ENCODE measurements around the gene CBX4.
A peak's percentile ranks its signal among the peaks of the same experiment; 100 is the strongest.

CBX4 gene

DNA sequence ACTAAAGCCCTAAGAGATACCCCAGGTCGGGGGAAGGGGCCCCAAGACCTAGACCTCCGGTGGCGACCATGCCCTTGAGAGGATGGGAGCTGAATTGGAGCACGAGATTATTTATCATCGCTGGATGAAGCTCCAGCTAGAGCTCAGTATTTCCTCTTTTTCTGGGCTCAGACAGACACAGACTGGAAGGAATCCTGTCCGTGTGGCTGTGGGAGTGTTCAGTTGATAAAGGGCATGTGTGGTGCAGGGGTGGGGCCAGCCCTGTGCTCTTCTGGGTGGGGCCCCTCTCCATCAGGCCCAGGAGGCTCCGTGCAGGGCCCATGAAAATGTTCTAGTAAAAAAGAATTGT lies 6.3 kb upstream of the CBX4 start:
- TF ChIP-seq, protein P1, sequence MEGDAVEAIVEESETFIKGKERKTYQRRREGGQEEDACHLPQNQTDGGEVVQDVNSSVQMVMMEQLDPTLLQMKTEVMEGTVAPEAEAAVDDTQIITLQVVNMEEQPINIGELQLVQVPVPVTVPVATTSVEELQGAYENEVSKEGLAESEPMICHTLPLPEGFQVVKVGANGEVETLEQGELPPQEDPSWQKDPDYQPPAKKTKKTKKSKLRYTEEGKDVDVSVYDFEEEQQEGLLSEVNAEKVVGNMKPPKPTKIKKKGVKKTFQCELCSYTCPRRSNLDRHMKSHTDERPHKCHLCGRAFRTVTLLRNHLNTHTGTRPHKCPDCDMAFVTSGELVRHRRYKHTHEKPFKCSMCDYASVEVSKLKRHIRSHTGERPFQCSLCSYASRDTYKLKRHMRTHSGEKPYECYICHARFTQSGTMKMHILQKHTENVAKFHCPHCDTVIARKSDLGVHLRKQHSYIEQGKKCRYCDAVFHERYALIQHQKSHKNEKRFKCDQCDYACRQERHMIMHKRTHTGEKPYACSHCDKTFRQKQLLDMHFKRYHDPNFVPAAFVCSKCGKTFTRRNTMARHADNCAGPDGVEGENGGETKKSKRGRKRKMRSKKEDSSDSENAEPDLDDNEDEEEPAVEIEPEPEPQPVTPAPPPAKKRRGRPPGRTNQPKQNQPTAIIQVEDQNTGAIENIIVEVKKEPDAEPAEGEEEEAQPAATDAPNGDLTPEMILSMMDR (IDR thresholded peaks at IDR 0.05; ENCODE audit: low read depth, low read length, missing control alignments): no peak
- no peak overlapping the region for H3K4me3 ChIP-seq (replicated peaks; ENCODE audit: low read depth, low read length)
- DNase-seq (ENCODE audit: extremely low read depth, low read depth): no peak

DNA sequence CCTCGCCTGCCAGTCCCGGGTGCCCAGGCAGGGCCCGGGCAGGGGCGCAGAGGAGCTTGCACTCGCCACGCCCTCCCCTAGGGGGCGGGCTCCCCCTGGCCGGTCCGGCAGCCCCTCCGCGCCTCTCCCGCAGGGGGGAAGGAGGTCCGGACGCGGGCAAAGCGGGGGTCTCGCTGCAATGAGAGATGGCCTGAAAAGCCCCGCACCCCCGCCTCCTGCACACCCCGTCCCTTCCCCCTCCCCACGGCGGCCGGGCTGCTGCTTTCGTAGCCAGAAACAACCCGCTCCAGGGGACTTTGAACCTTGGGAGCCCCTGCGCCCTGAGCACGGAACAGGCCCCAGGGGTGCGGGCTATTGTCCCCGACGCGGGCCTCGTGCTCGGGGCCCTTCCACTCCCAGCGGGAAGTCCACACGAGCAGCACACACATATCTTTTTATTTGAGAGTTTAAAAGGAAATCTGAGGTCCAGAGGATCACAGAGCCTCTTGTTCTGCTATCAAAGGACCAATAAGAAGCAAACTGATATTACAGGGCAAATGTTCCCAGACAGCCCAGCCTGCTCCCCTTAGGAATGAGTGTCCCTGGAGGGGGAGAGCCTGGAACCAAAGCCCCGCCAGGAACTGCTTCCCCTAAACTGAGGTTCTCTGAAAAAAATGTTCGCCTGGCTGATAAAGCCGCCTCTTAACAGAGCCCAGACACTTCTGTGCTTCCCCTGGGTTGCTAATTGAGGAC lies 5.8 kb upstream of the CBX4 start:
- H3K4me3 ChIP-seq (replicated peaks; ENCODE audit: low read depth, low read length): no peak overlapping the region
- TF ChIP-seq, protein P1 (IDR thresholded peaks at IDR 0.05; ENCODE audit: low read depth, low read length, missing control alignments): peak; percentile 62
- DNase-seq (ENCODE audit: extremely low read depth, low read depth): no peak

DNA sequence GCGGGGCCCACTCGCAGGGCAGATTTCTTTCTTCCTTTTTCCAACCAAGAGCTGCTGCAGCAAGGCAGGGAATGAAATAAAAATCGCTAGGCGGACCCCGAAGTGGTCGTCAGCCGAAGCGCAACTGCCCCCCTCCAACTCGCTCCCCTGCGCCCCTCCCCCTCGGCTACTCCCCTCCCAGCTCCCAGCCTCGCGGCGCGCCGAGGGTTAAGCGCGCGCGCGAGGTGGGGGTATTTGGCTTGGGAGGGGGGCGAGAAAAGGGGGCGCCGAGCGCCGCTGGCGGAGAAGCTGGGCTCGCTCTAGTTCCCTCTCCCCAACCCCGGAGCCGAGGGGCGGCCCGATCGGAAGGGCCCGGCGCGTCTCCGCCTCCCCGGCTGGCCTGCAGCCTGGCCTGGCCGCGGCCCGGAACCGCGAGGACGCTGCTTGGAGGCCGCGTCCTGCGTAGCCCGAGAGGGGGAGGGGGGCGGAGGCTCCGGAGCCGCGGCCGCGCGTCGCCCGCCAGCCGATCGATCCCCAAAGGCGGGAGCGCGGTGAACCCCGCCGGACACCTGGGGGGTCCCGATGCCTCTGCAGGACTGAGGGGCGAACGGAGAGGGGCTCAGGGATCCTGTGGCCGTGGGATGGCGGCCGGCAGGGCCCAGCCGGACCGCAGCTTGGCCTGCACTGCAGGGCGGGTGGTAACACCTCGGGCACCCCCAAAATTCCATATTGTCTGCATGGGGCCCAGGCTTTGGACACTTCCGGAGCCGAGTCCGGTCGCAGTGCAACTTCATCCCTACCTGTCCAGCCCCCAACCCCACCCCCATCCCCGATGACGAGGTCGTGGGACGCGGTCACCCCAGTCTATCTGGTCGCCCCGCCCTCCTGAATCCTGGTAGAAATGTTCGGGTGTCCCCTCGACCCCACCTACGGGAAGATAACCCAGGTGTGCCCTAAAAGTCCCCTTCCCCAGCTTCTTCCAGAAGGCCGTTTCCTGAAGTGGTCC lies 4.9 kb upstream of the CBX4 start:
- peak overlapping the region; percentile 34 for H3K4me3 ChIP-seq (replicated peaks; ENCODE audit: low read depth, low read length)
- DNase-seq (ENCODE audit: extremely low read depth, low read depth): no peak

DNA sequence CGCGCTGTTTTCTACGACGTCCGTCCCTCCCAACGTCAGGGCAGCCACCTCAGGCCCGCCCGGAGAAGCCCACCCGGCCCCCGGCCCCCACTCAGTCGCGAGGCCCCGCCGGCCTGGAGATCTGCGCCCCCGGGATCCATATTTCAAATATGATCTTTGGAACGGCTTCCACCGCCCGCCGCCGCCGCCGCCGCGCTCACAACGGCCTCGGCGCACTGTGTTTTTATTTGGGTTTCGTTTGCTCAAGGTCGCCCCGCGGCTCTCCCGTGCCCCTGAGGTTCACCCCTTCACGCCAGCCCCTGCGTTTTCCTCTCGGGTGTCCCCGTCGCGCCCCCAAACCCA lies 4.2 kb upstream of the CBX4 start:
- DNase-seq (ENCODE audit: extremely low read depth, low read depth): no peak
- peak overlapping the region; percentile 34 for H3K4me3 ChIP-seq (replicated peaks; ENCODE audit: low read depth, low read length)

More for the DNA sequence above, 4.9 kb upstream of the CBX4 start:
- TF ChIP-seq, protein P1 (IDR thresholded peaks at IDR 0.05; ENCODE audit: low read depth, low read length, missing control alignments): no peak

DNA sequence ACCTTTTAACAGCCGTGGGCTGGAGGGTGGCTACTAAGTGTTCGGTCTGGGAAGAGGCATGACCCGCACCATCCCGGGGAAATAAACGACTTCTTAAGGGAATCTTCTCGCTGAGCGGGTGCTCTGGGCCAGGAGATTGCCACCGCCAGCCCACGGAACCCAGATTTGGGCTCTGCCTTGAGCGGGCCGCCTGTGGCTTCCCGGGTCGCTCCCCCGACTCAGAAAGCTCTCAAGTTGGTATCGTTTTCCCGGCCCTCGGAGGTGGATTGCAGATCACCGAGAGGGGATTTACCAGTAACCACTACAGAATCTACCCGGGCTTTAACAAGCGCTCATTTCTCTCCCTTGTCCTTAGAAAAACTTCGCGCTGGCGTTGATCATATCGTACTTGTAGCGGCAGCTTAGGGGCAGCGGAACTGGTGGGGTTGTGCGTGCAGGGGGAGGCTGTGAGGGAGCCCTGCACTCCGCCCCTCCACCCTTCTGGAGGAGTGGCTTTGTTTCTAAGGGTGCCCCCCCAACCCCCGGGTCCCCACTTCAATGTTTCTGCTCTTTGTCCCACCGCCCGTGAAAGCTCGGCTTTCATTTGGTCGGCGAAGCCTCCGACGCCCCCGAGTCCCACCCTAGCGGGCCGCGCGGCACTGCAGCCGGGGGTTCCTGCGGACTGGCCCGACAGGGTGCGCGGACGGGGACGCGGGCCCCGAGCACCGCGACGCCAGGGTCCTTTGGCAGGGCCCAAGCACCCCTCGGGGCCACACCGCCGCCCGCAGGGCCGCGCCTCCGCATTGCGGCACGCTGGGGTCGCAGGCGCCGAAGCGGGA lies 3.6 kb upstream of the CBX4 start:
- TF ChIP-seq, protein P1 (IDR thresholded peaks at IDR 0.05; ENCODE audit: low read depth, low read length, missing control alignments): no peak
- peak overlapping the region; percentile 34 for H3K4me3 ChIP-seq (replicated peaks; ENCODE audit: low read depth, low read length)
- DNase-seq (ENCODE audit: extremely low read depth, low read depth): no peak

More for the DNA sequence above, 4.2 kb upstream of the CBX4 start:
- TF ChIP-seq, protein P1 (IDR thresholded peaks at IDR 0.05; ENCODE audit: low read depth, low read length, missing control alignments): no peak

DNA sequence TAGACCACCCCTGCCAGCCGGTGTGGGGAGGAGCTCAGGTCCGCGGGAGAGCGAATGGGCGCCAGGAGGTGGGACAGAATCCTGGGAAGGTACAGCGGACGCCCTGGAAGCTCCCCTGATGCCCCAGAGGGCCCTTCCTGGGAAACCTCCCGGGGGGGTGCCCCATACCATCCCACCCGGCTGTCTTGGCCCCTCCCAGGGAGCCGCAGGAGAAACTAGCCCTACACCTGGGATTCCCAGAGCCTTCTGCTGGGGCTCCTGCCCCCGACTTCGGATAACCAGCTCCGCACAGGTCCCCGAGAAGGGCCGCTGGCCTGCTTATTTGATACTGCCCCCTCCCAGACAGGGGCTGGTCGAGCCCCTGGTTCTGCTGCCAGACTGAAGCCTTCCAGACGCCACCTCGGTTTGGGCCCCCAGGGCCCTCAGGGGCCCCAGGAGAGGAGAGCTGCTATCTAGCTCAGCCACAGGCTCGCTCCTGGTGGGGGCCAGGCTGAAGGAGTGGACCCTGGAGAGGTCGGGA lies 3.0 kb upstream of the CBX4 start:
- no peak overlapping the region for H3K4me3 ChIP-seq (replicated peaks; ENCODE audit: low read depth, low read length)
- TF ChIP-seq, protein P1 (IDR thresholded peaks at IDR 0.05; ENCODE audit: low read depth, low read length, missing control alignments): no peak
- no peak for DNase-seq (ENCODE audit: extremely low read depth, low read depth)

Data from HFF-Myc (cell line).